ENCODE results near the gene SYNE3. TPM values are rescaled to one million over a fixed set of nuclear protein-coding genes. Genes with fewer than 3 reads are reported as not detected.

The SYNE3 gene
- total and polyA plus RNA-seq, 10 of the 15 experiments (the other 5 are each of a cell fraction or from before 2014, with no cell fraction given), result 1.4 to 44.1 (median 13.4) TPM

DNA sequence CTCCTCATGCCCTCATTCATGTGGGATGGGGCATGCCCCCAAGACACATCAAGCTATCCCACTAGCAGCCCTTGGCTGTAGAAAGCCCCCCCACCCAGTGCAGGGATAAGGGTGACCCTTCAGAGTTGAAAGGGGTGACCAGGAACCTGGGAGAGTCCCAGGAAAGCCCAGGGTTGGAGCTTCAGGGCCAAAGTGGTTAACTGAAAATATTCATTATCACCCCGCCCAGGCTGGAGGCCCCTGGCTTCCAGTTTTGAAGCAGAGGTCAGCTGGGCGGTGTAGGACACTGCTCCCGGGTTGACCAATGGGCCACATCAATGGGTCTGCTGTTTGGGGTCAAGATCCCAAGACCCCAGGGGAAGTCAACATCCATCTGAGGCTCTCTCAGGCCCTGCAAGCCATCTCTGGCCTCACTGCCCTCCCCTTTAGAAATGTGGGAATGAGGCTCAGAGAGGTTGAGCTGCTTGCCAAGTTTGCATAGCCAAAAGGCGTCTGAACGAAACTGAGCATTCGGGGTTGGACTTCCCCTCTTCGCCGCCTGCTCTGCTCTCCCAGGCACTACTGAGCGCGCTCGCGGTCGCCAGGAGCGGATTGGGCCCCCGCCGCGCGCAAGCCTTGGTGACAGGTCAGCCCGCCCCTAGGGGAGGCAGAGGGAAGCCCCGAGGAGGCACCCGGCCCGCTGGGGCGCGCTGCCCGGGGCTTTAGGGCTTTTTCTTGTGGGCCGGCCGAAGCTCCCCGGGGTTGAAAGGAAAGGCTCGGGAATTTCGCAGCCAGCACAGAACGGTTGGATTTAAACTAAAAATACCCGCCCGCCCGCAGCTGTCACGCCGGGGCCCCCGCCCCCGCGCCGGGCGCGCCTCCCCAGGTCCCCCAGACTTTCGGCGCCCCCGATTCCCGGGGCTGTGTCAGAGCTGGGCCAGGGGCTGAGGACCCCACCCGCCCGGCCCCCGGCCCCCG lies 576 bp downstream of the SYNE3 start (continued):
- TF ChIP-seq POU2F2 (IDR thresholded peaks at IDR 0.05; ENCODE audit: borderline replicate concordance, low read depth, low read length) (peak; percentile 76; the same call in 1 of the 3 replicates), MEF2A (IDR thresholded peaks at IDR 0.05; ENCODE audit: insufficient read depth, low read depth, low read length) (0 out of 2 replicates have a peak, but pooled peaks have one; percentile 16), BCLAF1 (IDR thresholded peaks at IDR 0.05) (no peak), RUNX3 (IDR thresholded peaks at IDR 0.05; ENCODE audit: low read length) (peak; percentile 69), HDGF (IDR thresholded peaks at IDR 0.05) (peak; percentile 78; the same call in 1 of the 2 replicates), IKZF1 (conservative IDR thresholded peaks at IDR 0.05) (peak; percentile 86), IKZF2 (IDR thresholded peaks at IDR 0.05) (peak; percentile 76), SMARCA5 (IDR thresholded peaks at IDR 0.05) (peak; percentile 99), FOS (IDR thresholded peaks at IDR 0.05; ENCODE audit: borderline replicate concordance, extremely low read depth, insufficient read length) (no peak), POLR2A (IDR thresholded peaks at IDR 0.05; ENCODE audit: low read depth, low read length) (0 out of 2 replicates have a peak, but pooled peaks have one; percentile 59), IRF4 (IDR thresholded peaks at IDR 0.05; ENCODE audit: low read depth, low read length) (peak; percentile 66), ZBED1 (IDR thresholded peaks at IDR 0.05; ENCODE audit: borderline replicate concordance) (0 out of 2 replicates have a peak, but pooled peaks have one; percentile 26)
- TF ChIP-seq, protein P1, sequence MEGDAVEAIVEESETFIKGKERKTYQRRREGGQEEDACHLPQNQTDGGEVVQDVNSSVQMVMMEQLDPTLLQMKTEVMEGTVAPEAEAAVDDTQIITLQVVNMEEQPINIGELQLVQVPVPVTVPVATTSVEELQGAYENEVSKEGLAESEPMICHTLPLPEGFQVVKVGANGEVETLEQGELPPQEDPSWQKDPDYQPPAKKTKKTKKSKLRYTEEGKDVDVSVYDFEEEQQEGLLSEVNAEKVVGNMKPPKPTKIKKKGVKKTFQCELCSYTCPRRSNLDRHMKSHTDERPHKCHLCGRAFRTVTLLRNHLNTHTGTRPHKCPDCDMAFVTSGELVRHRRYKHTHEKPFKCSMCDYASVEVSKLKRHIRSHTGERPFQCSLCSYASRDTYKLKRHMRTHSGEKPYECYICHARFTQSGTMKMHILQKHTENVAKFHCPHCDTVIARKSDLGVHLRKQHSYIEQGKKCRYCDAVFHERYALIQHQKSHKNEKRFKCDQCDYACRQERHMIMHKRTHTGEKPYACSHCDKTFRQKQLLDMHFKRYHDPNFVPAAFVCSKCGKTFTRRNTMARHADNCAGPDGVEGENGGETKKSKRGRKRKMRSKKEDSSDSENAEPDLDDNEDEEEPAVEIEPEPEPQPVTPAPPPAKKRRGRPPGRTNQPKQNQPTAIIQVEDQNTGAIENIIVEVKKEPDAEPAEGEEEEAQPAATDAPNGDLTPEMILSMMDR (IDR thresholded peaks at IDR 0.05 in 2 of 3, conservative IDR thresholded peaks at IDR 0.05 in 1 of 3; ENCODE audit: control insufficient read depth in 2 of 3, extremely low read depth in 1 of 3, insufficient read depth in 1 of 3, low read depth in 3 of 3, low read length in 3 of 3), result peak; percentile 35 to 58 (median 46)
- TF ChIP-seq, protein P2, sequence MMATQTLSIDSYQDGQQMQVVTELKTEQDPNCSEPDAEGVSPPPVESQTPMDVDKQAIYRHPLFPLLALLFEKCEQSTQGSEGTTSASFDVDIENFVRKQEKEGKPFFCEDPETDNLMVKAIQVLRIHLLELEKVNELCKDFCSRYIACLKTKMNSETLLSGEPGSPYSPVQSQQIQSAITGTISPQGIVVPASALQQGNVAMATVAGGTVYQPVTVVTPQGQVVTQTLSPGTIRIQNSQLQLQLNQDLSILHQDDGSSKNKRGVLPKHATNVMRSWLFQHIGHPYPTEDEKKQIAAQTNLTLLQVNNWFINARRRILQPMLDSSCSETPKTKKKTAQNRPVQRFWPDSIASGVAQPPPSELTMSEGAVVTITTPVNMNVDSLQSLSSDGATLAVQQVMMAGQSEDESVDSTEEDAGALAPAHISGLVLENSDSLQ (IDR thresholded peaks at IDR 0.05), result peak; percentile 63
- TF ChIP-seq, protein P3, sequence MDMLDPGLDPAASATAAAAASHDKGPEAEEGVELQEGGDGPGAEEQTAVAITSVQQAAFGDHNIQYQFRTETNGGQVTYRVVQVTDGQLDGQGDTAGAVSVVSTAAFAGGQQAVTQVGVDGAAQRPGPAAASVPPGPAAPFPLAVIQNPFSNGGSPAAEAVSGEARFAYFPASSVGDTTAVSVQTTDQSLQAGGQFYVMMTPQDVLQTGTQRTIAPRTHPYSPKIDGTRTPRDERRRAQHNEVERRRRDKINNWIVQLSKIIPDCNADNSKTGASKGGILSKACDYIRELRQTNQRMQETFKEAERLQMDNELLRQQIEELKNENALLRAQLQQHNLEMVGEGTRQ (IDR thresholded peaks at IDR 0.05; ENCODE audit: borderline replicate concordance, low read depth, low read length), result no peak
- TF ChIP-seq, protein P4, sequence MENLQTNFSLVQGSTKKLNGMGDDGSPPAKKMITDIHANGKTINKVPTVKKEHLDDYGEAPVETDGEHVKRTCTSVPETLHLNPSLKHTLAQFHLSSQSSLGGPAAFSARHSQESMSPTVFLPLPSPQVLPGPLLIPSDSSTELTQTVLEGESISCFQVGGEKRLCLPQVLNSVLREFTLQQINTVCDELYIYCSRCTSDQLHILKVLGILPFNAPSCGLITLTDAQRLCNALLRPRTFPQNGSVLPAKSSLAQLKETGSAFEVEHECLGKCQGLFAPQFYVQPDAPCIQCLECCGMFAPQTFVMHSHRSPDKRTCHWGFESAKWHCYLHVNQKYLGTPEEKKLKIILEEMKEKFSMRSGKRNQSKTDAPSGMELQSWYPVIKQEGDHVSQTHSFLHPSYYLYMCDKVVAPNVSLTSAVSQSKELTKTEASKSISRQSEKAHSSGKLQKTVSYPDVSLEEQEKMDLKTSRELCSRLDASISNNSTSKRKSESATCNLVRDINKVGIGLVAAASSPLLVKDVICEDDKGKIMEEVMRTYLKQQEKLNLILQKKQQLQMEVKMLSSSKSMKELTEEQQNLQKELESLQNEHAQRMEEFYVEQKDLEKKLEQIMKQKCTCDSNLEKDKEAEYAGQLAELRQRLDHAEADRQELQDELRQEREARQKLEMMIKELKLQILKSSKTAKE (IDR thresholded peaks at IDR 0.05; ENCODE audit: low read depth, poor library complexity, severe bottlenecking), result peak; percentile 41
- TF ChIP-seq, protein P5, sequence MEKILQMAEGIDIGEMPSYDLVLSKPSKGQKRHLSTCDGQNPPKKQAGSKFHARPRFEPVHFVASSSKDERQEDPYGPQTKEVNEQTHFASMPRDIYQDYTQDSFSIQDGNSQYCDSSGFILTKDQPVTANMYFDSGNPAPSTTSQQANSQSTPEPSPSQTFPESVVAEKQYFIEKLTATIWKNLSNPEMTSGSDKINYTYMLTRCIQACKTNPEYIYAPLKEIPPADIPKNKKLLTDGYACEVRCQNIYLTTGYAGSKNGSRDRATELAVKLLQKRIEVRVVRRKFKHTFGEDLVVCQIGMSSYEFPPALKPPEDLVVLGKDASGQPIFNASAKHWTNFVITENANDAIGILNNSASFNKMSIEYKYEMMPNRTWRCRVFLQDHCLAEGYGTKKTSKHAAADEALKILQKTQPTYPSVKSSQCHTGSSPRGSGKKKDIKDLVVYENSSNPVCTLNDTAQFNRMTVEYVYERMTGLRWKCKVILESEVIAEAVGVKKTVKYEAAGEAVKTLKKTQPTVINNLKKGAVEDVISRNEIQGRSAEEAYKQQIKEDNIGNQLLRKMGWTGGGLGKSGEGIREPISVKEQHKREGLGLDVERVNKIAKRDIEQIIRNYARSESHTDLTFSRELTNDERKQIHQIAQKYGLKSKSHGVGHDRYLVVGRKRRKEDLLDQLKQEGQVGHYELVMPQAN (conservative IDR thresholded peaks at IDR 0.05), result peak; percentile 47; the same call in 1 of the 2 replicates

All from GM12878 (cell line).